ENCODE measurements around the gene MEN1. TPM values are rescaled to one million over a fixed set of nuclear protein-coding genes. Genes with fewer than 3 reads are reported as not detected.

The MEN1 gene
- total and polyA plus RNA-seq, 9 of the 15 experiments (the other 6 are each of a cell fraction or from before 2014, with no cell fraction given) = 3.4 to 57.2 (median 19.3) TPM

DNA sequence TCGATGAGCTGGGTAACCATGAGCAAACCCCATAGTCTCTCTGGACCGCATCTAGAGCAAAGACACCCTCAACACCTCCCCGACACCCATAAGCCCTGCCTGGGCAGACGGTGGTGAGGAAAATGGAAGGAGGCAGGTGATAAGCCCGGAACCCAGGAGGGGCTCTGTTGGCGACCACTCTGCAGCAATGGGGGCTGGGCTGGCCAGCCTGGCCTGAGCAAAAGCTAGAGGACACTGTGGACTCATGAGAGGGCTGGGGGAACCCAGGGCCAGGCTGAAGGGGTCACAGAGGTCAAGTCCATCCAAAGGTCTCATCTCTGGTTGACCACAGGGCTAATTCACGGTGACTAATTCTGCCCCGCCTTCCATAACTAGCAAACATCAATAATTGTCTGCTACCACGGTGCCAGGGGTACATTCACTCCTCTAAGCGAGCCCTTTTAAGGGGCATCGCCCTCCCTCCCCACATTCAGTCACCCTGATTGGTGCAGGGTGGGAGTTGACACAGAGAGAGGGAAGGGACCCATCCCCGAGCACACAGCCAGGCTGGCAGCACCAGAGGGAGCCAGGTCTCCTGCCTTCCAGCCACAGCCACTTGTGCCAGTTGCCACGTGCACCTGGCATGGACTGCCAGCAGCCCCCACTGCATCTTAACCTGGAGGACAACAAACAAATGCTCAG is 54.5 kb downstream of the MEN1 start:
- no peak overlapping the region for H3K4me3 ChIP-seq
- no TSS peak for BruUV-seq (replicated peaks)
- 0 out of 4 replicates have a peak overlapping the region, but pooled peaks of 1 of the 2 experiments have one; percentile 31 for H3K9ac ChIP-seq (ENCODE audit: insufficient read depth in 1 of 2, low read depth in 2 of 2, low read length in 2 of 2)
- H3K9me3 ChIP-seq (replicated peaks; ENCODE audit: control insufficient read depth, insufficient read depth, low read depth, low read length) = no peaks in the 10 kb centered on the region
- no peak overlapping the region for H3K27ac ChIP-seq (ENCODE audit: extremely low read depth, low read depth, low read length)
- H2AFZ ChIP-seq (ENCODE audit: low read depth, low read length) = no peak overlapping the region
- no peaks in the 10 kb centered on the region for H3K27me3 ChIP-seq (ENCODE audit: control insufficient read depth in 2 of 2, insufficient read depth in 2 of 2, low read length in 2 of 2)
- in situ Hi-C loops (cut with MboI) (no loop called here), intact Hi-C loops (cut with micrococcal nuclease) (no loop called here)
- WGBS (ENCODE audit: insufficient coverage, low coverage, missing lambda C conversion rate) = 58% methylated on average over 13 of the region's 13 CpGs
- no peaks in the 10 kb centered on the region for H3K36me3 ChIP-seq (ENCODE audit: control insufficient read depth, insufficient read depth, low read length)
- DNase-seq (ENCODE audit: extremely low read depth in 1 of 4, low spot score in 3 of 4) (no peak), ATAC-seq (no peak), FAIRE-seq (no peak)
- ChIA-PET CTCF (ENCODE audit: low intra/inter-chr PET ratio) (no interaction called here), POLR2A (interaction anchor here (0.8 kb wide), 1 partner anchor 9 kb away, joined by 3 read pairs; no protein-coding TSS in a partner anchor)
- H3K9me1 ChIP-seq (ENCODE audit: control insufficient read depth, insufficient read depth, low read length) = no peaks in the 10 kb centered on the region
- no peaks in the 10 kb centered on the region for H3K79me2 ChIP-seq (ENCODE audit: control insufficient read depth, insufficient read depth, low read length)
- no peaks in the 10 kb centered on the region for H4K20me1 ChIP-seq (replicated peaks; ENCODE audit: control insufficient read depth, insufficient read depth, low read length)
- TF ChIP-seq ZNF175 (CRISPR knock-in tag; IDR thresholded peaks at IDR 0.05; ENCODE audit: low read depth) = no peak
- TF ChIP-seq, protein P1, sequence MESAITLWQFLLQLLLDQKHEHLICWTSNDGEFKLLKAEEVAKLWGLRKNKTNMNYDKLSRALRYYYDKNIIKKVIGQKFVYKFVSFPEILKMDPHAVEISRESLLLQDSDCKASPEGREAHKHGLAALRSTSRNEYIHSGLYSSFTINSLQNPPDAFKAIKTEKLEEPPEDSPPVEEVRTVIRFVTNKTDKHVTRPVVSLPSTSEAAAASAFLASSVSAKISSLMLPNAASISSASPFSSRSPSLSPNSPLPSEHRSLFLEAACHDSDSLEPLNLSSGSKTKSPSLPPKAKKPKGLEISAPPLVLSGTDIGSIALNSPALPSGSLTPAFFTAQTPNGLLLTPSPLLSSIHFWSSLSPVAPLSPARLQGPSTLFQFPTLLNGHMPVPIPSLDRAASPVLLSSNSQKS (CRISPR knock-in tag; IDR thresholded peaks at IDR 0.05) = no peak
- TF ChIP-seq, protein P2, sequence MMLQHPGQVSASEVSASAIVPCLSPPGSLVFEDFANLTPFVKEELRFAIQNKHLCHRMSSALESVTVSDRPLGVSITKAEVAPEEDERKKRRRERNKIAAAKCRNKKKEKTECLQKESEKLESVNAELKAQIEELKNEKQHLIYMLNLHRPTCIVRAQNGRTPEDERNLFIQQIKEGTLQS (IDR thresholded peaks at IDR 0.05) = no peak
- TF ChIP-seq, protein P2 (CRISPR knock-in tag; conservative IDR thresholded peaks at IDR 0.05) = no peak
- no peak for TF ChIP-seq E2F3 (CRISPR knock-in tag; IDR thresholded peaks at IDR 0.05)
- no peak for TF ChIP-seq NCOA1 (IDR thresholded peaks at IDR 0.05; ENCODE audit: low read depth)
- TF ChIP-seq, protein P3, sequence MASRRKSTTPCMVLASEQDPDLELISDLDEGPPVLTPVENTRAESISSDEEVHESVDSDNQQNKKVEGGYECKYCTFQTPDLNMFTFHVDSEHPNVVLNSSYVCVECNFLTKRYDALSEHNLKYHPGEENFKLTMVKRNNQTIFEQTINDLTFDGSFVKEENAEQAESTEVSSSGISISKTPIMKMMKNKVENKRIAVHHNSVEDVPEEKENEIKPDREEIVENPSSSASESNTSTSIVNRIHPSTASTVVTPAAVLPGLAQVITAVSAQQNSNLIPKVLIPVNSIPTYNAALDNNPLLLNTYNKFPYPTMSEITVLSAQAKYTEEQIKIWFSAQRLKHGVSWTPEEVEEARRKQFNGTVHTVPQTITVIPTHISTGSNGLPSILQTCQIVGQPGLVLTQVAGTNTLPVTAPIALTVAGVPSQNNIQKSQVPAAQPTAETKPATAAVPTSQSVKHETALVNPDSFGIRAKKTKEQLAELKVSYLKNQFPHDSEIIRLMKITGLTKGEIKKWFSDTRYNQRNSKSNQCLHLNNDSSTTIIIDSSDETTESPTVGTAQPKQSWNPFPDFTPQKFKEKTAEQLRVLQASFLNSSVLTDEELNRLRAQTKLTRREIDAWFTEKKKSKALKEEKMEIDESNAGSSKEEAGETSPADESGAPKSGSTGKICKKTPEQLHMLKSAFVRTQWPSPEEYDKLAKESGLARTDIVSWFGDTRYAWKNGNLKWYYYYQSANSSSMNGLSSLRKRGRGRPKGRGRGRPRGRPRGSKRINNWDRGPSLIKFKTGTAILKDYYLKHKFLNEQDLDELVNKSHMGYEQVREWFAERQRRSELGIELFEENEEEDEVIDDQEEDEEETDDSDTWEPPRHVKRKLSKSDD (conservative IDR thresholded peaks at IDR 0.05; ENCODE audit: low read length) = no peak
- TF ChIP-seq, protein P4, sequence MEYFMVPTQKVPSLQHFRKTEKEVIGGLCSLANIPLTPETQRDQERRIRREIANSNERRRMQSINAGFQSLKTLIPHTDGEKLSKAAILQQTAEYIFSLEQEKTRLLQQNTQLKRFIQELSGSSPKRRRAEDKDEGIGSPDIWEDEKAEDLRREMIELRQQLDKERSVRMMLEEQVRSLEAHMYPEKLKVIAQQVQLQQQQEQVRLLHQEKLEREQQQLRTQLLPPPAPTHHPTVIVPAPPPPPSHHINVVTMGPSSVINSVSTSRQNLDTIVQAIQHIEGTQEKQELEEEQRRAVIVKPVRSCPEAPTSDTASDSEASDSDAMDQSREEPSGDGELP (CRISPR knock-in tag; IDR thresholded peaks at IDR 0.05; ENCODE audit: borderline replicate concordance) = no peak
- TF ChIP-seq, protein P5, sequence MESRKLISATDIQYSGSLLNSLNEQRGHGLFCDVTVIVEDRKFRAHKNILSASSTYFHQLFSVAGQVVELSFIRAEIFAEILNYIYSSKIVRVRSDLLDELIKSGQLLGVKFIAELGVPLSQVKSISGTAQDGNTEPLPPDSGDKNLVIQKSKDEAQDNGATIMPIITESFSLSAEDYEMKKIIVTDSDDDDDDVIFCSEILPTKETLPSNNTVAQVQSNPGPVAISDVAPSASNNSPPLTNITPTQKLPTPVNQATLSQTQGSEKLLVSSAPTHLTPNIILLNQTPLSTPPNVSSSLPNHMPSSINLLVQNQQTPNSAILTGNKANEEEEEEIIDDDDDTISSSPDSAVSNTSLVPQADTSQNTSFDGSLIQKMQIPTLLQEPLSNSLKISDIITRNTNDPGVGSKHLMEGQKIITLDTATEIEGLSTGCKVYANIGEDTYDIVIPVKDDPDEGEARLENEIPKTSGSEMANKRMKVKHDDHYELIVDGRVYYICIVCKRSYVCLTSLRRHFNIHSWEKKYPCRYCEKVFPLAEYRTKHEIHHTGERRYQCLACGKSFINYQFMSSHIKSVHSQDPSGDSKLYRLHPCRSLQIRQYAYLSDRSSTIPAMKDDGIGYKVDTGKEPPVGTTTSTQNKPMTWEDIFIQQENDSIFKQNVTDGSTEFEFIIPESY (CRISPR knock-in tag; IDR thresholded peaks at IDR 0.05) = no peak
- TF ChIP-seq PURB (CRISPR knock-in tag; IDR thresholded peaks at IDR 0.05; ENCODE audit: low read depth) = no peak
- TF ChIP-seq ZNF583 (CRISPR knock-in tag; IDR thresholded peaks at IDR 0.05) = no peak
- H3K4me2 ChIP-seq (ENCODE audit: insufficient read depth, low read length) = no peak overlapping the region
- peaks cover 15 to 71% of the 10 kb centered on the region in 2 experiments for H3K4me1 ChIP-seq (replicated peaks in 1 of 2; ENCODE audit: control insufficient read depth in 2 of 2, insufficient read depth in 2 of 2, low read length in 2 of 2)
